Kidney glomerular epithelial cell (primary cell): ENCODE data around the gene CLSTN2.
A peak's percentile ranks its signal among the peaks of the same experiment; 100 is the strongest.

Experiments used
- DNase-seq: peaks from one replicate; lab custom pipeline; 2025; lab: John Stamatoyannopoulos, UW

The CLSTN2 gene

DNA sequence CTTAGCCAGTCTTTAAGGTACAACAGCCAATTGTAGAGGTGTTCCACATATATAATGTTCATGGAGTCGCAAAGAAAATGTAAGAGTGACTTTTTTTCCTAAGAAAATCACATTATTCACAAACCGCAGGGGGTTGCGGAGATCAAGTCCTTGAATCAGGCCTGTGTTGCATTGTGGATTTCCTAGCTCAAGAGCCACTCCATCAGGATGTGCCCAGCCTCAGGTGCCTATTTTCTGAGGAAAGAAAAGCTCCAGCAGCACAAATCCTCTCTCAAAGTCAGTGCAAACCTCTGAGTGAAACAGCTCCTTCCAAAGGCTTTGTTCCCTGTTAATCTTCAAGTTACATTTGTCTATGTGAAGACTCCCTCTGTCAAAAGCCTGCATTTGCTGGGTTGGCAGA lies 349.4 kb downstream of the CLSTN2 start:
- DNase-seq, result no peak

GRCh38 chr3:140285380-140285779 lies 350.4 kb downstream of the CLSTN2 start:
- no peak for DNase-seq

- DNase-seq, result peak; percentile 18
These were observed 353.6 kb downstream of the CLSTN2 start for GRCh38 chr3:140288595-140288994.

- DNase-seq, result peak; percentile 7
These were observed 355.1 kb downstream of the CLSTN2 start for GRCh38 chr3:140290105-140290504.

GRCh38 chr3:140292170-140292569 lies 357.2 kb downstream of the CLSTN2 start:
- peak; percentile 60 for DNase-seq

DNA sequence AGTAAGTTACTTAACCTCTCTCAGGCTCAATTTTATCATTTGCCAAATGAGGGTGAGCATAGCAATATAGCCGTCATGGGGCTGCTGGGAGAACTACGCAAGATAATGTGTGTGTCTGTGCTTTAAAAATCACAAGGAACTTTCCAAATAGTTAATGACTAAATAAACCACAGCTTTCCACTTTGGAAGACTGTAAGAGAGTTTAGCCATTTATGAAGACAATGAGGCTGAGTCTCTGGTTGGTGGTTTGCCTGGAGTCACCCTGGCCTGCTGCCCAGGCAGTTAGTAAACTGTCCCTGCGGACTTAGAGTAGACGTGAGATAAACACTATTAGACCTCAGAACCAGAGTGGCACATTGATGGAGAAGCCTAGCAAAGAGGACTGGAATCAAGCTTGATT lies 357.7 kb downstream of the CLSTN2 start:
- DNase-seq, result peak; percentile 88

- no peak for DNase-seq
These were observed 359.1 kb downstream of the CLSTN2 start for GRCh38 chr3:140294058-140294457.

- DNase-seq, result no peak
These were observed 361.9 kb downstream of the CLSTN2 start for GRCh38 chr3:140296796-140297352.

- DNase-seq, result no peak
These were observed 363.1 kb downstream of the CLSTN2 start for GRCh38 chr3:140298043-140298442.

- DNase-seq, result no peak
These were observed 363.6 kb downstream of the CLSTN2 start for GRCh38 chr3:140298569-140299070.

DNA sequence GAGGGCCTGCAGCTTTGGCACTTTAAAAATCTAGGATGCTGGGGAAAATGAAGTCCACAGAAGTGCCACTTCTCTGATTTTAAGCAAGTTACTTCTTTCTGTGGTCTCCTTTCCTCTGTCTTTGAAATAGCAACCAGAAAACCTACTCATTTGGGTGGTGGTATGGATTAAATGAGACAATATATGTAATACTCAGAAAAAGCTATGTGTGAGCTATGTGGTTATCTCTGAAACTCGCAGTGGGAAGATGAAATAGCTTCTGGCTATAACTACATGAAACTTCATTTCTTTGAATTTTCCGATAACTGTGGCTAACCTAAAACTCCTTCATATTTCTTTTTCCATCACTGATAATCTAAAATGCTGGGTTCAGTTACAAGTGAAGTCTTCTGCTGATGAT lies 368.9 kb downstream of the CLSTN2 start:
- no peak for DNase-seq

- DNase-seq, result no peak
These were observed 373.6 kb downstream of the CLSTN2 start for GRCh38 chr3:140308535-140308934.

DNA sequence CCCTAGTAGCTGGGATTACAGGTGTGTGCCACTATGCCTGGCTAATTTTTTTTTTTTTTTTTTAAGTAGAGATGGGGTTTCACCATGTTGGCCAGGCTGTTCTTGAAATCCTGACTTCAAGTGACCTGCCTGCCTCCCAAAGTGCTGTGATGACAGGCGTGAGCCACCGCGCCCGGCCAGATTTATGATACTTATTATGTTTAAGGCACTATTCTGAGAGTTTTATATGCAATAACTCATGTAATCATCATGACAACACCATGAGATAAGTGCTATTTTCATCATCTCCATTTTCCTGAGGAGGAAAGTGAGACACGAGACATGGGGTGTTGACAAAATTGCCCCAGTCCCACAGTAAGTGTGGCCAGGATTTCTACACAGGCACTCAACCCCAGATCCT lies 376.4 kb downstream of the CLSTN2 start:
- no peak for DNase-seq

DNA sequence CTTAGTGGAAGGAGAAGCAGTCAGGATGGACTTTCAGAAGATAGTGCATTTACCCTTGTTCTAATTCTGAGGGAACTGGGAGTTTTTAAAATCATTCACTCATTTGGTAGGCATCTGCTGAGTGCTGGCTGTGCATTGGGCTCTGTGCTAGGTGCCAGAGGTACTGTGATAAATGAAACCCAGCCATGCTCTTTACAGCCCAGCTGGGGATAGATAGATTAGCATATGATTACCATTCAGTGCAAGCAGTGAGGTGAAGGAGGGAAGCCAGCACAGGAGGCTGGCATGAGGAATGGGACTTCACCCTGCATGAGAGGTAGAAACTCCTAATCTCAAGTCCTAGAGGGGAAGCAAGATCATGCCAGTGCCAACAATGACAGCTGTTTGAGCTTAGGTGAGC lies 381.0 kb downstream of the CLSTN2 start:
- DNase-seq, result no peak

DNA sequence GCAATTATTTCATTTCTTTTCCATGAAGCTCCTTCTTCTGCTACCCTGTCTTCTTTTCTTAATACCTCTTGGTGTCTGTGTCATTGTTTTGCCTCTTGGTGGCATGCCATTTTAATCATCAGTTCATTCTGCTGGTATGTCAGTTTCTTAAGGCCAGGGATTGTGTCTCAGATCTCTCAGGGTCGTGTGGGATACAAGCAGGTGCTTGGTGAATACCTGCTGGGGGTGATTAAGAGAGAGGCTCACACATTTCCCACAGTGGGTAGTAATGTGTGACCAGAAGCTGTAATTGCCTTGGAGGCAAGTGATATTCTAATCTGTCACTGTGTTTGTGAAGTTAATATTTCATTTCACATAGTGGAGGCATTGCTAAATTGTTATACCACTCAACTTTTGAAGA lies 381.5 kb downstream of the CLSTN2 start:
- DNase-seq, result peak; percentile 11

DNA sequence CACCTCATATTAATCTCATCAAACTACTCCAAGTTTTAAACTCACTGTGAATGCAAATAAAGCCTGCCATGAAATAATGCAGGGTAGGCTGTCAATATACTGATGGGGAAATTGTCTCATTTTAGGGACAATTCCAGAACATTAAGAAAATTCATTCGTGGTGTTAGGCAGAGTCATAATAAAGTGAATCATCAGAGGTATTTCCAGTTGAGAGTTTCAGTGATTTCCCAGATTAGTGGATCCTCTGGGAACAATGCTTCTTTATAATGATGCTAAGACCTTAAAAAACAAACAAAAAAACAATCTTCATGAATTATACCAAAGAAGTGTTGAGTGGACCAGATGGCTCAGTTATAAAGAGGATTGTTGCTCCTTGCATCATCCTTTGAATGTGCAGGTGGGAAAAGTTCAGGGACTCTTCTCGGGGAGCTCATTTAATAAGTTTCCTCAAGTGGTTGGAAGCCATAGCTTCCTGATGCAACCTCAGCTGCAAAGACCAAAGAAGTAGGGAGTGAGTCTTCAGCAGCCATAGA lies 381.9 kb downstream of the CLSTN2 start:
- DNase-seq, result no peak

GRCh38 chr3:140319739-140320138 lies 384.8 kb downstream of the CLSTN2 start:
- DNase-seq, result no peak

- DNase-seq, result peak; percentile 12
These were observed 388.6 kb downstream of the CLSTN2 start for GRCh38 chr3:140323561-140323960.

DNA sequence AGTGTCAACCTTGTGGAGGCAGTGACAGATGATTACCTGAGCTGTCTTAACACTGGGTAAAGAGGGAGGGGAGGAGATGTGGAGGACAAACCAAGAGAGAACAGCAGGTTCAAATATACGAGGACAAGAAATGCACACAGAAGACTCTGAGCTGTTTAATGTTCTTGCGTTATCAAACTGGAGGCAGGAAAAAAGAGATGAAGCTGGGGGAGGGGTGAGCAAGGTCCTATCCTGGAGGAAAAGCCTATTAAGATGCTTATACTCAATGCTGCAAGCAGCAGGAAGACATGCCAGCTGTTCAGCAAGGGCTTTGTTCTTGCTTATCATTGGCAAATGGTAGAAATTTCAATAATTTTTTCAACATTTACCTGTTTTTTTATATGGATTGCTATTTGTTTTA lies 397.1 kb downstream of the CLSTN2 start:
- DNase-seq, result no peak

DNA sequence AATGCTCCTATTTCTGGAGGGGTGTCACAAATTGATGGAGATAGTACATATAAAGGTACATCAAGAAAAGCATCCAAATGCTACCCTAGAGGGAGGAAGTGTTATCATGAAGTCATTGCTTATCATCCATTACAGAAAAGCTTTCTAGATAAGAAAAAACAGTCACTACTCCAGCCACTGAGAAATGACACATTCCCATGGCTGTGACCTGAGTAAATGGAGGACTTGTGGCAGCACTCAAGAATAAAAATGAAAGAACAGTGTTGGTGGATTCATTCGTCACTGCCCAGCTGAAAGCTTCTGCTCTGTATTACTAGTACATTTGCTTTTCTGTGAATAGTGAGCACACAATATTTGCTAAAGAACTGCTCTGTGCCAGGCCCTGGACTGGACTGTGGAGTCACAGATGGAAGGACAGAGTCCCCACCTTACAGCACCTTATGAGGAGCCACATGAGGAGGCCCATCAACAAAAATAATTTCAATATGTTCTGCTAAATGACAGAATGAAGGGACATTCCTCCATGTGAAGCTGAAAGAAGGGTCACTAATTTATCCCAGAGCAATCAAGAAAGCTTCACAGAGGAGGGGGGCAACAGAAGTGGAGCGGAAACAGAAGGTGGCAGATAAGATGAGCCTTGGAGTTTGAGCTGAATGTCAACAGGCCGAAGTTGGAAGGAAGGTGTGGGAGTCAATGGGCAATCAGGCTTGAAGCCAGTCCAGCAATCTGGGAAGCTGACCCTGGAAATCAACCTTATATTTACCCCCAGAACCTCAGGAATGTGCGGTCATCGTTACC lies 399.3 kb downstream of the CLSTN2 start:
- DNase-seq, result peak; percentile 67

GRCh38 chr3:140336465-140336864 lies 401.5 kb downstream of the CLSTN2 start:
- DNase-seq, result no peak

GRCh38 chr3:140338916-140339315 lies 403.9 kb downstream of the CLSTN2 start:
- DNase-seq, result no peak

GRCh38 chr3:140341203-140341602 lies 406.2 kb downstream of the CLSTN2 start:
- no peak for DNase-seq
